T-helper 2 cell (primary cell): ENCODE measurements around the gene EP400.
"Not testable (repeated sequence)": the region's sequence is repeated elsewhere in the genome, so short reads cannot be mapped to it uniquely, and the experiment has no call there.

Experiments
- DNase-seq, 5 experiments: peaks; one replicate each; pipeline versions ENCODE4 v3.0.0 to v3.0.0-alpha.2; 2012 to 2022

The EP400 gene

DNA sequence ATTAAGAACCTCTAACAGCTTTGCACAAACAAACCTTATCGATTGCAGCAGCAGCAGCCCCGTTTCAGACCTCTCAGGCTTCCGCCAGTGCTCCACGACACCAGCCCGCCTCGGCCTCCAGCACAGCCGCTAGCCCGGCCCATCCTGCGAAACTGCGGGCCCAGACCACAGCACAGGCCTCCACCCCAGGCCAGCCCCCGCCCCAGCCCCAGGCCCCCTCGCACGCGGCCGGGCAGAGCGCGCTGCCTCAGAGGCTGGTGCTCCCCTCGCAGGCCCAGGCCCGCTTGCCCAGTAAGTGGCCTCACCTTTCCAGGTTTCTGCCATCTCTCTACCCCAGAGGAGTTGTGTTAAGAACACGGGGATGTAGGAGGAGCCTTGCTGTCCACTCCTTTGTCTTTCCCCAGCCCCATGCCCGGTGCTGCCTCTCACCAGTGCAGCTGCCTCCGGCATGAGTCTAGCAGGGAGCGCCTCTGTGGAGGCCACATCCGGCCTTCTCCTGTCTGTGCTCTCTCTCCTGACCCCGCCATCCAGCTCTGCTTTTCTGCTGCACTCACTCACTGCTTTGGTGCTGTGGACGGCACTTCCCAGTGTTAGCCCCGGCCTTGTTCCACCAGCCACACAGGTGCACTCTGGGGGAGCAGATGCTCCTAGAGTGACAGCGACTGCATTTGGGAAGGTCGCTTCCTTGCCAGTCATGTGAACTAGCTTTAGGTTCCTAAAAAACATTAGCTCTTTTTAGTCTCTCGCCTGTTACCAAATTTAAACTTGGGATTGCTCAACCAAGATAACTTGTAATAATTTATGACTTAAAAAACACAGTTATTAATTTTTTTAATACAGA is 71.5 kb downstream of the EP400 start:
- DNase-seq: no peak

DNA sequence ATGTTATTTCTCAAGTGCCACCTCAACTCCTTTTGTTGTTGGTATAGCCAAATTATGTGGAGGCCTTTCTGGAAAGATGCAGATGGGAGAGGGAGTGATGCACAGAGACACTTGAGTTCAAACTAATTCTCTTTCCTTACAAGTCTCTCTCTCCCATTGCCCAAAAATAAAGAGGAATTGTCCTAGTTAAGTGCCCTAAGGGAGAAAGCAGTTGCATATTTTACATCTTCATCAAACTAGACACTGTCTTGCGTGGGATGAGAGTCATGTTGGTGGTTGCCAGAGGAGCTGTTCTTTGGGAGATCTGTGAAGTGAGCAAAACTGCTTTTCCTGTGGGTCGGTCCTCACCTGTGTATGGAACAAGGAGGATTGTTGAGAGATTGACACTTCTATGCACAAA is 72.2 kb downstream of the EP400 start:
- no peak for DNase-seq

DNA sequence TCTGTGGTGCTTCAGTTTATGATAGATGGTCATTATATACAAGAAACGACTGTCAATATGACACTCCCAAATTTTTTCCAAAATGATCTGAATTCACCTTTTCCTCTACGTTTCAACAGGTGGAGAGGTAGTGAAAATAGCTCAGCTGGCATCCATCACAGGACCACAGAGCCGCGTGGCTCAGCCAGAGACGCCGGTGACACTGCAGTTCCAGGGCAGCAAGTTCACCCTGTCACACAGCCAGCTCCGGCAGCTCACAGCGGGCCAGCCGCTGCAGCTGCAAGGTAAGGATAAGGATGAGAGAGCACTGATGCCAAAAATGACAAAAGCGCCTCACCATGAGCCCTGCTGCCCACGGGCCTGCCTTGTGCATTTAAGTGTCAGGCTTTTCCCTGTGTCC is 73.9 kb downstream of the EP400 start:
- no peak for DNase-seq

DNA sequence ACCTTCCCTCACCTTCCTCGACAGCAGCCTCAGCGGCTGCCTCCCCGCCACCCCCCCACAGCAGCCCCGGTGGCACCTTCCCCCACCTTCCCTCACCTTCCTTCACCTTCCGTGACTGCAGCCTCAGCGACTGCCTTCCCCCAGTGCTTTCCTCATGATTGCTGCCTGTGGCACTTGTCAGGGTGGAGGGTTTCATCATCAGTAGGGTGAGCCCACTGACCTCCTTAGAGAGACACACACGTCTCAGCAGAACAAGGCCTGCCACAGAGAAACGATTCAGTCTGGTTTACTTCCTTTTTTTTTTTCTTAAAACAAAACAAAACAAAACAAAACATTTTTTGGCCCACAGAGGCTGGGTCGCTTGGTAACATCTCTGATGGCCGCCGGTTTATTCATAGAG is 75.0 kb downstream of the EP400 start:
- DNase-seq: no peak

DNA sequence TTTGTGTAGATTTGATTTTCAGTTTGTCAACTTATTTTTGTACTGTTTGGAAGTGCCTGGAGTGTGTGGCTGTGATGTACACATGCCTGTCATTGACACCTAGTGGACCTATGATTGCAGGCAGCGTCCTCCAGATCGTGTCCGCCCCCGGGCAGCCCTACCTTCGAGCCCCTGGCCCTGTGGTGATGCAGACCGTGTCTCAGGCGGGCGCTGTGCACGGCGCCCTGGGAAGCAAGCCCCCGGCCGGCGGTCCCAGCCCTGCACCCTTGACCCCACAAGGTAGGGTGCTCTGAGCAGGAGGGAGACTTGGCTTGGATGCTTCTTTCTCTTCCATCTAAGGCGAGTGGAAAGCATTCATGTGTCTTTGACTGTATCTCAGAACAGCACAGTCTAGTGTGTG is 75.8 kb downstream of the EP400 start:
- no peak for DNase-seq

DNA sequence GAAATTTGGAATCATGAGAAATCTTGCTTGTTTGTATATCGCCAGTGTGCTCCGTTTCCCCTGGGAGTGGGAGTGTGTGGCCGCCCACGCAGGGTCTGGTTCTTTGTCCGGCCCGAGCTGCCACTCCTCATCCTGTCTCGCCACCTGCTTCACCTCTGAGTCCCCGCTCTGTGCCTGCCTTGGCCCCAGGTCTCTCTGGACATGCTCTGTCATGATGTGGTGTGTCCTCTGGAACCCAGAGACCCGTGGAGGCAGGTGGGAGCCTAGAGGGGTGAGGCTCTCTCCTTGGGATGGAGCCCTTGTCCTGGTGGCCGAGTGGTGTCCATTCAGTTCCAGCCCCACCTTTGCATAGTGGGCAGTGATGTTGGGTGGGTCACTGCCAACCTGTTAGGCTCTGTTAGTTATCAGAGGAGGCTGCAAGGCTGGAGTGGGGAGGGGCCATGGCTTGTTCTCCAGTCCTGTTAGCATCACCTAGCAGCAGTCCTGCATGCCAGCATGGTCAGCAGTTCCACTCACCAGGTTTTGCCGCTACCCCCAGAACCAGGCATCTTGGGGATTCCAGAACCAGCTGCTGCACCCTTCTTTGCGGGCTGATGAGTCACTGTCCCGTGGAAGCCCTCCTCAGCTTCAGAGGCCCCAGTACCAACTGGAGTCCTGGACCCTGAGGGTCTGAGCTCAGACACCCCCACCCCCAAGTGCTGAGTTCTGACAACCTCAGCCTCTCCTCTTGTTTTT is 76.5 kb downstream of the EP400 start:
- no peak for DNase-seq

DNA sequence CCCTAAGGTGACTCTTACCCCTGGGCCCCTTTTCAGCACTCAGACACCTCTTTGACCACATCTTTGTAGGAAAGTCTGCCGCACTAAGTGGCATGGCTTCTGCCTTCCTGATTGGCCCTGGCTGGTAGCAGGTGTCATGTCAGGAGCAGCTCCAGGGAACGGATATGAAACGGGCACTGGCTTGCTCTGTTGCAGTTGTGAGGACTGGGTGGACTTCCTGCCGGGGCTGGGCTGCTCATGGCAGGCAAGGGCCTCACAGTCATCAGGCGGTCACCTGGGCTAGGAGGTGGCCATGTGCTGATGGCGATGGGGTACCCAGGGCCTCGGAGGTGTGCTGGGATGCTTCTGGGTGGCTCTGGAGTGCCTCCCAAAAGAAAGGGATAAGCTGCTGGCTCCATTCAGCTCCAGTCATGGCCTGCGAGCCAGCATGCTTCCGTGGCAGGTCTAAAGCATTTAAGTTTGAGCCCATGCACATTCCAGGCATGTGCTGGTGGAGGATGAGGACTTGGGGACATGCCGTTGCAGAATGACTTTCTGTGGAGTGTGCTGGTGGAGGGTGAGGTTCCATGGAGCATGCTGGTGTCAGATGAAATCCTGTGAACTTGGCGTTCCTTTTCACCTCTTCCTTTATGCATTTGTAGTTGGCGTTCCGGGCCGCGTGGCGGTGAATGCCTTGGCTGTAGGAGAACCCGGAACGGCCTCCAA is 77.2 kb downstream of the EP400 start:
- DNase-seq: no peak

DNA sequence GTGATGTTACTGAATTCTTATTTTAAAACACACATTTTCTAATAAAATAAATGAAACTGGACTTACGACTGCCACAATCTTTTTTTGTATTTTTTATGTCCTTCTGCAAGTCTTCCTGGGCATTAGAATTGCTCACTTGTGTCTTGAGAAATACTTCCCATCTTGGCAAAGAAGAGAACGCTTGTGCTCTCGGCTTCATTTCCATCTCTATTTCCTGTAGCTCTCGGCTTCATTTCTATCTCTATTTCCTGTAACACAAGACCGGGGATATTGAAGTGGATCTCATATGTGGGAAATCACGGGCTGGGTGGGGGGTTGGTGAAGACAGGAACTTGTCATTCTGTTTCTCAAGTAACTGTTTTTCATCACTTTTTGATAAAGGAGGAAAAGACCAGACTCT is 77.9 kb downstream of the EP400 start:
- no peak for DNase-seq

DNA sequence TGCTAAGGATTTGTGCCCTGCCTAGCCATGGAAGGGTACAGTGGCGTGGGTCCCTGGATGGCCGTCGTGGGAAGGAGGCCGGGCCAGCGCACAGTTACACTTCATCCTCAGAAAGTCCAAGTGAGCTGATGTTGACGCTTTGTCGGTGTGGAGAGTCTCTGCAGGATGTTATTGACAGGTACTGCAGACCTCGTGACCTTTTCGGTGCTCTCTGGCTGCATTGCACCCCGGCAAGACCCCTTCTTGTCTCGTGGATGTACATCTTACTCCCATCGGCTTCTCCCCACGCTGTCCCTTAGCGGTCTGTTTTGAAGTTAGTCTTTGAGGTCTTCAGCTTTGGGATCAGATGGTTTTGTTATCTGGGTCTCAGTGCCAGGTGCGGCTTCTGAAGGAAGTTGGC is 78.4 kb downstream of the EP400 start:
- no peak for DNase-seq

DNA sequence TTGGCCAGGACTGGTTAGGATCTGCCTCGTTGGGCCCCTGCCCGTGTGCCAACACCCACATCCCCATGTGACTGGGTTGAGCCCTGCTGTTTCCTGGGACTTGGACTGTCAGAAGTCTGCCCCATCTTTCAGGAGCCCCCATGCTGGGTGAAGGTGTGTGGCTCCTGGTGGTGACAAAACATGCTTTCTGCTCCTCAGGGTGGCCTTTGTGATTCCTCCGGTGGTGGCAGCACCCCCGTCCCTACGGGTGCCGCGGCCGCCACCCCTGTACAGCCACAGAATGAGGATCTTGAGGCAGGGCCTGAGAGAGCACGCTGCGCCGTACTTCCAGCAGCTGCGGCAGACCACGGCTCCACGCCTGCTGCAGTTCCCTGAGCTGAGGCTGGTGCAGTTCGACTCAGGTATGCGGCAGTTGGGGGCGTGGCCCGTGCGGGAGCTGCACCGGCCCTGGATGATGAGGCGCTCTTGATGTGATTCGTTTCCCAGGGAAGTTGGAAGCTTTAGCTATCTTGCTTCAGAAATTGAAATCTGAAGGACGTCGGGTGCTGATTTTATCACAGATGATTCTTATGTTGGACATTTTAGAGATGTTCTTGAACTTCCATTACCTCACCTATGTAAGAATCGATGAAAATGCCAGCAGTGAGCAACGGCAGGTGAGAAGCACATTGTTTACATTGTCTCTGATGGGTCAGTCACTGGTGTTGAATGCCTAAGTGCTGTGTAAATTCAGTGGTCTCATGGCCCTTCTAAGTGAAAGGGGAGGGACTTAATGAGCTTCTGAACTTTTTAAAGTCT is 80.0 kb downstream of the EP400 start:
- DNase-seq: no peak

DNA sequence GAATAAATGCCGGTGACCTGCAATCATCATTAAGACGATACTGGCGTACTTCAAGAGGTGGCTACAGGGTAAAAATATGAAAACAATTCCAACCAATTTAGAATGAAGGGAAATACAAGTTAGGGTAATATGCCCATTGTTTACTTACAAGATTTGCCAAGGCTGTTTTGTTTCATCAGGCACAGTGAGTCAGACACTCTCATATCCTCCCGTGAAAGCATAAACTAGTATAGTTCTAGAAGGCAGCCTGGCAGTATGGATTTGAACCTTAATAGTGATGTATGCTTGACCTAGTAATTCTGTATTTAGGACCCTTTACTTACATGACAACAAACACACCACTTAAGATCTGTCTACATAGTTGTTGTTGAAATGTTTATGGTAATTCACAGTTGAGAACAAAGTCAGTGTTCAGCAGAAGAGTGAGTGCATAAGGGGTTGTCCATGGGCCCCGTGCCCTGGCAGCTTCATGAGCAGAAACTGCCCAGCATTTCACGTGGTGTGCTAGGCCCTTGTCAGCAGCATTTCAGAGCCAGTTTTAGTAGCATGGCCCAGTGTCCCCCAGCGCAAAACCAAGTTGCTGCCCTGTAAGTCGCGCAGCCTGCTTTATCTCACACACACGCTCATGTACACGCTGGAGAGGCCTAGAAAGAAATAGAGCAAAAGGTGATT is 80.8 kb downstream of the EP400 start:
- no peak for DNase-seq

DNA sequence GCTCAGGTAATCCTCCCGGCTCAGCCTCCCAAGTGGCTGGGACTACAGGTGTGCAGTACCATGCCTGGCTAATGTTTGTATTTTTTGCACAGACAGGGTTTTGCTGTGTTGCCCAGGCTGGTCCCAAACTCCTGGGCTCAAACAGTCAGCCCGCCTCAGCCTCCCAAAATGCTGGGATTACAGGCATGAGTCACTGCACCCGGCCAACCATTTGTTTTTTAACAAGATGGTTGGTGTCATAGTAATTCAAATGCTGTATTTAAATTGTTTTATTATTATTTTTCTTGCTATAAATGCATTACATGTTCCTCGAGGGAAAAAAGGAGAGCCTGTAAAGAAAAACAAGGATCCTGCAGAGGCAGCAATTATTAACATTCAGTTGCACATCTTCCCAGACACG is 83.9 kb downstream of the EP400 start:
- no peak for DNase-seq

DNA sequence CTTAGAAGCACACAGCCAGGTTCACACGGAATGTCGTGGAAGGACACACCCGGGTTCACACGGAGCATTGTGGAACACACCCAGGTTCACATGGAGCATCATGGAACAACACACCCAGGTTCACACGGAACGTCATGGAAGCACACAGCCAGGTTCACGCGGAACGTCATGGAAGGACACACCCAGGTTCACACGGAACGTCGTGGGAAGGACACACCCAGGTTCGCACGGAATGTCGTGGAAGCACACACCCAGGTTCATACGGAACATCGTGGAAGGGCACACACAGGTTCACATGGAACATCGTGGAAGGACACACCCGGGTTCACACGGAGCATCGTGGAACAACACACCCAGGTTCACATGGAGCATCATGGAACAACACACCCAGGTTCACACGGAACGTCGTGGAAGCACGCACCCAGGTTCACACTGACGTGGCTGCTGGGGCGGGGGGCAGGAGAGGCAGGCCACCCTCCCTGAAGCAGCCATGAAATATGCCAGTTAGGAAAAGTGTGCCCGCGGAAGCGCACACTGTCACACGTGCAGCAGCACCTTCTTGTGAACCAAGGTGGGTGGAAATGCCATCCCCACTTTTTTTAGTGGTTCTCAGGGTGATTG is 86.4 kb downstream of the EP400 start:
- DNase-seq: no peak

DNA sequence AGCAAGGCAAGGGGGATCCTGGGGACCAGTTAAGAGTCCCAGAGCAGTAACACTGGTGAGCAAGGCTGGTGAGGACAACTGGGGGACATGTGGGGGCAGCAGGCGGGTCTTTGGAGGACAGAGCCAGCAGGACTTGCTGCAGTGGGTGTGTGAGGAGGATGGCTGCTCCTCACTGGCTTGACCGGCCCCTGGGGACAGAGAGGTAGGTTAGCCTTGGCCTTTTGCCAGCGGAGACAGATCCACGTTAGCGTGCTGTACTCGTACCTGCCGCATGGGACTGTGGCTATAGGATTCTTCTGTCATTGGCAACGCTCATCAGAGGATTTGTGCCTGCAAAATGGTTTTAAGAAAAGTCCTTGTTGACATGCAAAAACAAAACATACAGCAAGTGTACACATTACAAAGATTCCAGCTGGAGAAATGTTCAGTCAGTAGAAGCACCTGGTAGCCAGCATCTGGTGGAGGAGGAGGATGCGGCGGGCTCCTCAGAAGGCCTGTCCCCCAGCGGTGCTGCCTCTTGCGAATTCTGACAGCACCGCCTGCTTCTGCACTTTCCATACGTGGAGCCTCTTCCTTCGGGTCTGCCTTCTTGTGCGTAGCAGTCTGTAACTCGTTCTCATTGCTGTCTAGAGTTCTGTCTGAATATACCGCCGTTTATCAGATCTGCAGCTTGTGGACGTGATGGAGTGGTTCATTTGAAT is 91.3 kb downstream of the EP400 start:
- DNase-seq: no peak

DNA sequence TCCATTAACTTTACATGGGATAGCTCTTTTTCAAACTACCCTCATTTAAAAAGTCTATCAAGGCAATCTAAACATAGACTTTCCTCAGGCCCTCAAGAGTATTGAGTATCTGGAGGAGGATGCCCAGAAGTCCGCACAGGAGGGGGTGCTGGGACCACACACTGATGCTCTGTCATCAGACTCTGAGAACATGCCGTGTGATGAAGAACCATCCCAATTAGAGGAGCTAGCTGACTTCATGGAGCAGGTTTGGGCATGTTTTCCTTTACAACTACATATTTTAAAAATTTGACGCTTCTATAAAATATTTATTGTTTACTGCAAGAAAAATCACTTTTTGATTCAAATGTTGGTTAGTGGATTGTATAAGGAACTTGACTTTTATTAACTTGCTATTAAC is 93.5 kb downstream of the EP400 start:
- no peak for DNase-seq

DNA sequence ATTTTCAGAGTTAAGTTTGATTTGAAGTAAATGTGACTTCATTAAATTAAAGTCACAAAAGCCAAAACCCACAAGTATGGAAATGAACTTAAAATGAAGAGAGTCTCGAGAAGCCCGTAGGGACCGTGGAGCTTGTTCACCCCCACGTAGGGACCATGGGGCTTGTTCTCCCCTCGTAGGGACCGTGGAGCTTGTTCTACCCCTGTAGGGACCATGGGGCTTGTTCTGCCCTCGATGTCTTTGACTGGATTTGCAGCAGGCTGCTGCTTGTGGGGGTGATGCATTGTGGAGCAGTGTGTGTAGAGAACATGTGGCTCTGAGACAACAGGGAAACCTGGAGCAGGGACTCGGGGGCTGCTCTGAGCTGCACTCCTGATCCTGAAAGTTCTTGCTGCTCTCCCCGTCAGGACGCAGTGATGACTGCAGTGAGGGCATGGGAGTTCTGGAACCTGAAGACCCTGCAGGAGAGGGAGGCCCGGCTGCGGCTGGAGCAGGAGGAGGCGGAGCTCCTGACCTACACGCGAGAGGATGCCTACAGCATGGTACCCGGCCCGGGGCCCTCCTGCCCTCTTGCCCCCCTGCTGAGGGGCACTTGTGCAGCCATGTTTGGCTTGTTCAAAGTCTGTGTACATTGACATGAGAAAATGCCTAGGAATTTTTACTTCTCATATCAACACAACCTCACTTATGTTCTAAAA is 94.2 kb downstream of the EP400 start:
- no peak for DNase-seq

DNA sequence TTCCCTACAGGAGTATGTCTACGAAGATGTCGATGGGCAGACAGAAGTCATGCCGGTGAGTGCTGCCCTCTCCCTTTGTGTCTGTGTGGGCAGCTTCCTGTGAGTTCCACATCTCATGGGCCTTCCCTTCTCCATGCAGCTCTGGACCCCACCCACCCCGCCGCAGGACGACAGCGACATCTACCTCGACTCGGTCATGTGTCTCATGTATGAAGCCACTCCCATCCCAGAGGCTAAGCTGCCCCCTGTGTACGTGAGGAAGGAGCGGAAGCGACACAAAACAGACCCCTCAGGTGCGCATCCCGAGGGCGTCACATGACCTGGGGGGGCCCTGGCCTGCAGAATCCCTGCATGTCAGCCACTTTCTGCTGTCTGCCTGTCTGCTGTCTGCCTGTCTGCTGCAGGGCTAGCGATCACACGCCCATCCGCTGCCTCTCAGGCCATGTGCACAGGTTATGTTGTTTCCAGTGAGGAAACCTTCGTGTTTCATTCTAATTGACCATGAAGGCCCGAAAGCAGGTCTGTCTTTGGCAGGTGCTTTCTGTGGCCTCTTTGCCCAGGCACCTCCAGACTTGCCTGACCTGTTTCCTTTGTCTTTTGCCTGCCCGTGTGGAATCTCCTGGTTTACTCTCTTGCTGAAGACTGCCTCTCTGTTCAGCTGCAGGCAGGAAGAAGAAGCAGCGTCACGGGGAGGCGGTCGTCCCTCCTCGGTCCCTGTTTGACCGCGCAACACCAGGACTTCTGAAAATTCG is 95.1 kb downstream of the EP400 start:
- no peak for DNase-seq

DNA sequence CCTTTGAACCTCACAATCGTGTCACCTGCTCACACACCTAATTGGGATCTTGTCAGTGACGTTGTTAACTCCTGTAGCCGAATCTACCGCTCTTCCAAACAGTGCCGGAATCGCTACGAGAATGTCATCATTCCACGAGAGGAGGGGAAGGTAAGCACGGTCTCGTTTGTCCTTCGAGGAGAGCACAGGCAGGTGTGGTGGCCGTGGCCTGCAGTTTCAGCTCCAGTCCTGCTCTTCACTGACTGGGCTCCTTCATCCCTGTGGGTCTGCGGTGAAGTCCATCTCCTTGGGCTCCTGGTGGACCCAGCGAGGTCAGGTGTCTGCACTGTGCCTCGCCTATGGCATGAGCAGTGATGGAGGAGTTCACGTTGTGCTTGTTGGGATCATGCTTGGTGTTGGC is 96.0 kb downstream of the EP400 start:
- DNase-seq: no peak

DNA sequence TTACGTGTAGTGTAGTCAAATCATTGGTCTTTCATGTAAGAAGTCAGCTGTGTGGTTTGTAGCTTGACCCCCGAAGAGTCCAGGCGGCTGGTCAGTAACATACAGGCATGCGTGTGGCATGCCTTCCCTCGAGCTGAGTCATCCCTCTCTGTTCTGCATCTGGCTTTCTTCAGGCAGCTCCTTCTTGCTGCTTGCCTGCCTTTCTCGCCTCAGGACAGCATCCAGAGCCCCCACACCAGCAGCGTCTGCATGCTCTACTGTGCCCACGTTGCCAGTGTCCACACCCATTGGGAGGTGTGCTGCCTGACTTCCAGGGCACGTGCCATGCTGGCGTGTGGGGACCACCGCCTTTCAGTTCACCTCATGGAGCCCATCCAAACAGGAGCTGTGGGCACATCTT is 96.8 kb downstream of the EP400 start:
- DNase-seq: no peak

DNA sequence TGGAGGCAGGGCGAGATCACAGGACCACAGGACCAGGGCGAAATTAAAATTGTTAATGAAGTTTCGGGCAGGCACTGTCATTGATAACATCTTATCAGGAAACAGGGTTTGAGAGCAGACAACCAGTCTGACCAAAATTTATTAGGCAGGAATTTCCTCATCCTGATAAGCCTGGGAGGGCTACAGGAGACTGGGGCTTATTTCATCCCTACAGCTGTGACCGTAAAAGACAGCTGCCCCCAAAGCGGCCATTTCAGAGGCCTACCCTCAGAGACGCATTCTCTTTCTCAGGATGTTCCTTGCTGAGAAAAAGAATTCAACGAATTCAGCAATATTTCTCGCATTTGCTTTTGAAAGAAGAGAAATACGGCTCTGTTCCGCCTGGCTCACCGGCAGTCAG is 97.9 kb downstream of the EP400 start:
- DNase-seq: not testable (repeated sequence)
